Measurements from ENCODE around the gene TPRG1.

The TPRG1 gene

GRCh38 chr3:189204937-189205336 lies 33.2 kb downstream of the TPRG1 start:
- Histone ChIP-seq H3K4me3 (replicated peaks; ENCODE audit: insufficient read depth, low read length) (no peak overlapping the region), H3K27me3 (ENCODE audit: insufficient read depth, poor library complexity, severe bottlenecking) (peaks cover 7% of the 10 kb centered on the region), H3K27ac (replicated peaks) (no peak overlapping the region)
- no peak for DNase-seq (ENCODE audit: low read depth in 1 of 2, low spot score in 1 of 2)
- TF ChIP-seq POLR2AphosphoS5 (IDR thresholded peaks at IDR 0.05; ENCODE audit: low read depth), result no peak
- no peak for TF ChIP-seq CTCF (IDR thresholded peaks at IDR 0.05; ENCODE audit: insufficient read depth, low read length)
- no peak for TF ChIP-seq GABPA (IDR thresholded peaks at IDR 0.05; ENCODE audit: low read depth)
- TF ChIP-seq SPI1 (IDR thresholded peaks at IDR 0.05; ENCODE audit: borderline replicate concordance, low read depth), result no peak
- no peak for TF ChIP-seq REST (IDR thresholded peaks at IDR 0.05; ENCODE audit: insufficient replicate concordance, low read depth)

GRCh38 chr3:189210251-189210770 lies 38.5 kb downstream of the TPRG1 start:
- Histone ChIP-seq H3K27ac (replicated peaks) (no peak overlapping the region), H3K27me3 (ENCODE audit: insufficient read depth, poor library complexity, severe bottlenecking) (peaks cover 4% of the 10 kb centered on the region), H3K4me3 (replicated peaks; ENCODE audit: insufficient read depth, low read length) (no peak overlapping the region)
- TF ChIP-seq SPI1 (IDR thresholded peaks at IDR 0.05; ENCODE audit: borderline replicate concordance, low read depth), result no peak
- TF ChIP-seq POLR2AphosphoS5 (IDR thresholded peaks at IDR 0.05; ENCODE audit: low read depth), result no peak
- no peak for TF ChIP-seq CTCF (IDR thresholded peaks at IDR 0.05; ENCODE audit: insufficient read depth, low read length)
- TF ChIP-seq REST (IDR thresholded peaks at IDR 0.05; ENCODE audit: insufficient replicate concordance, low read depth), result no peak
- TF ChIP-seq GABPA (IDR thresholded peaks at IDR 0.05; ENCODE audit: low read depth), result no peak
- DNase-seq (ENCODE audit: low read depth in 1 of 2, low spot score in 1 of 2), result no peak

GRCh38 chr3:189212681-189213080 lies 40.9 kb downstream of the TPRG1 start:
- TF ChIP-seq REST (IDR thresholded peaks at IDR 0.05; ENCODE audit: insufficient replicate concordance, low read depth), result no peak
- no peak for TF ChIP-seq GABPA (IDR thresholded peaks at IDR 0.05; ENCODE audit: low read depth)
- no peak for TF ChIP-seq SPI1 (IDR thresholded peaks at IDR 0.05; ENCODE audit: borderline replicate concordance, low read depth)
- no peak for TF ChIP-seq CTCF (IDR thresholded peaks at IDR 0.05; ENCODE audit: insufficient read depth, low read length)
- TF ChIP-seq POLR2AphosphoS5 (IDR thresholded peaks at IDR 0.05; ENCODE audit: low read depth), result no peak
- Histone ChIP-seq H3K27ac (replicated peaks) (no peak overlapping the region), H3K27me3 (ENCODE audit: insufficient read depth, poor library complexity, severe bottlenecking) (peaks cover 3% of the 10 kb centered on the region), H3K4me3 (replicated peaks; ENCODE audit: insufficient read depth, low read length) (no peak overlapping the region)
- no peak for DNase-seq (ENCODE audit: low read depth in 1 of 2, low spot score in 1 of 2)
